Nephron (organoid): Measurements from ENCODE around the gene TANK.
"Not testable (repeated sequence)": the region's sequence is repeated elsewhere in the genome, so short reads cannot be mapped to it uniquely, and the experiment has no call there.

Source experiments
- H3K27ac Mint-ChIP-seq, 3 experiments: 2 replicates each; pipeline ENCODE4 v1.8.0; 2020; ENCODE audit warnings: mixed read lengths in 3 of 3, mild to moderate bottlenecking in 2 of 3, moderate library complexity in 1 of 3
- H3K27me3 Mint-ChIP-seq: 2 replicates; pipeline ENCODE4 v1.8.0; 2021; ENCODE audit warnings: low read depth, mild to moderate bottlenecking, moderate library complexity, mixed read lengths
- H3K36me3 Mint-ChIP-seq: 2 replicates; pipeline ENCODE4 v1.8.0; 2020; ENCODE audit warnings: low read depth, mixed read lengths
- H3K4me1 Mint-ChIP-seq: 2 replicates; pipeline ENCODE4 v1.8.0; 2020; ENCODE audit warnings: mixed read lengths
- H3K4me3 Mint-ChIP-seq, 3 experiments: 2 replicates each; pipeline ENCODE4 v1.8.0; 2020; ENCODE audit warnings: mild to moderate bottlenecking in 3 of 3, mixed read lengths in 3 of 3, moderate library complexity in 2 of 3
- H3K9me3 Mint-ChIP-seq: 2 replicates; pipeline ENCODE4 v1.8.0; 2020; ENCODE audit warnings: mixed read lengths
- TF ChIP-seq, protein P1 (sequence below), 3 experiments: fragments of 200-600 bp; sonication (generic); IDR thresholded peaks; one replicate each; pipeline ENCODE4 v1.5.0; 2021; ENCODE audit warnings: antibody characterized with exemption in 3 of 3; ENCODE audit not compliant: unreplicated experiment in 3 of 3

Gene TANK

GRCh38 chr2:161239326-161240109, 79.3 kb downstream of the TANK start:
- peaks cover 46% of the 10 kb centered on the region for H3K27me3 Mint-ChIP-seq
- H3K9me3 Mint-ChIP-seq = no peaks in the 10 kb centered on the region
- no peaks in the 10 kb centered on the region for H3K36me3 Mint-ChIP-seq
- TF ChIP-seq, protein P1, sequence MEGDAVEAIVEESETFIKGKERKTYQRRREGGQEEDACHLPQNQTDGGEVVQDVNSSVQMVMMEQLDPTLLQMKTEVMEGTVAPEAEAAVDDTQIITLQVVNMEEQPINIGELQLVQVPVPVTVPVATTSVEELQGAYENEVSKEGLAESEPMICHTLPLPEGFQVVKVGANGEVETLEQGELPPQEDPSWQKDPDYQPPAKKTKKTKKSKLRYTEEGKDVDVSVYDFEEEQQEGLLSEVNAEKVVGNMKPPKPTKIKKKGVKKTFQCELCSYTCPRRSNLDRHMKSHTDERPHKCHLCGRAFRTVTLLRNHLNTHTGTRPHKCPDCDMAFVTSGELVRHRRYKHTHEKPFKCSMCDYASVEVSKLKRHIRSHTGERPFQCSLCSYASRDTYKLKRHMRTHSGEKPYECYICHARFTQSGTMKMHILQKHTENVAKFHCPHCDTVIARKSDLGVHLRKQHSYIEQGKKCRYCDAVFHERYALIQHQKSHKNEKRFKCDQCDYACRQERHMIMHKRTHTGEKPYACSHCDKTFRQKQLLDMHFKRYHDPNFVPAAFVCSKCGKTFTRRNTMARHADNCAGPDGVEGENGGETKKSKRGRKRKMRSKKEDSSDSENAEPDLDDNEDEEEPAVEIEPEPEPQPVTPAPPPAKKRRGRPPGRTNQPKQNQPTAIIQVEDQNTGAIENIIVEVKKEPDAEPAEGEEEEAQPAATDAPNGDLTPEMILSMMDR (IDR thresholded peaks at IDR 0.05; ENCODE audit: unreplicated experiment in 3 of 3) = no peak
- H3K27ac Mint-ChIP-seq = peak overlapping the region in 2 of 3 experiments; percentile 22 to 44
- H3K4me1 Mint-ChIP-seq = peaks cover 21% of the 10 kb centered on the region
- peak overlapping the region; percentile 70 to 78 (median 73) for H3K4me3 Mint-ChIP-seq

- H3K4me1 Mint-ChIP-seq = peaks cover 37% of the 10 kb centered on the region
- no peaks in the 10 kb centered on the region for H3K9me3 Mint-ChIP-seq
- H3K36me3 Mint-ChIP-seq = no peaks in the 10 kb centered on the region
- no peak overlapping the region for H3K27ac Mint-ChIP-seq
- H3K4me3 Mint-ChIP-seq = no peak overlapping the region
- H3K27me3 Mint-ChIP-seq = peaks cover 59% of the 10 kb centered on the region
- TF ChIP-seq, protein P1 (IDR thresholded peaks at IDR 0.05; ENCODE audit: unreplicated experiment in 3 of 3) = no peak
Measured at GRCh38 chr2:161241894-161242293, 81.7 kb downstream of the TANK start.

DNA sequence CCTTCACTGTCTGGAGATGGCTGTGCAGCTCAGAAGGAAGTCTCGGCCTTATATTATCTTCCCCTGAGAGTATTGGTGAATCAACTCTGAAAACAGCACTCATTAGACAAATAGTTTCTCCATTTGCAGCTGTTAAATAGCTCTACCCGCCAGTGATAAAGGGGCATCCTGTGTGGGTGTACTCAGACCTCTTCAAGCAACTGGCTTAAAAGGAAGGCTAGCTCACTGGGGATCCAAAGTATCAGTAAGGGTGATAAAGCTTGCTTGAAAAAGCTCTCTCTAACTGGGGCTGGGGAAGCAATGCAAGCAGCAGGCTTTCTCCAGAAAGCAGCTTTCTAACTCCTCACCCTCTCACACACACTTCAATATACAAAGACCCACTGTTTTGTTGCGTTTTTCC, 83.1 kb downstream of the TANK start:
- no peaks in the 10 kb centered on the region for H3K36me3 Mint-ChIP-seq
- peak overlapping the region in 2 of 3 experiments; percentile 25 to 41 for H3K27ac Mint-ChIP-seq
- no peak overlapping the region for H3K4me3 Mint-ChIP-seq
- TF ChIP-seq, protein P1 (IDR thresholded peaks at IDR 0.05; ENCODE audit: unreplicated experiment in 3 of 3) = no peak
- H3K9me3 Mint-ChIP-seq = no peaks in the 10 kb centered on the region
- H3K4me1 Mint-ChIP-seq = peaks cover 33% of the 10 kb centered on the region
- H3K27me3 Mint-ChIP-seq = peaks cover 60% of the 10 kb centered on the region

GRCh38 chr2:161243905-161244304, 83.7 kb downstream of the TANK start:
- Mint-ChIP-seq H3K36me3 (no peaks in the 10 kb centered on the region), H3K4me1 (peaks cover 32% of the 10 kb centered on the region), H3K27ac (peak overlapping the region; percentile 72 to 86 (median 82)), H3K9me3 (no peaks in the 10 kb centered on the region), H3K27me3 (peaks cover 58% of the 10 kb centered on the region), H3K4me3 (peak overlapping the region; percentile 35 to 83 (median 81))
- TF ChIP-seq, protein P1 (IDR thresholded peaks at IDR 0.05; ENCODE audit: unreplicated experiment in 3 of 3) = no peak

DNA sequence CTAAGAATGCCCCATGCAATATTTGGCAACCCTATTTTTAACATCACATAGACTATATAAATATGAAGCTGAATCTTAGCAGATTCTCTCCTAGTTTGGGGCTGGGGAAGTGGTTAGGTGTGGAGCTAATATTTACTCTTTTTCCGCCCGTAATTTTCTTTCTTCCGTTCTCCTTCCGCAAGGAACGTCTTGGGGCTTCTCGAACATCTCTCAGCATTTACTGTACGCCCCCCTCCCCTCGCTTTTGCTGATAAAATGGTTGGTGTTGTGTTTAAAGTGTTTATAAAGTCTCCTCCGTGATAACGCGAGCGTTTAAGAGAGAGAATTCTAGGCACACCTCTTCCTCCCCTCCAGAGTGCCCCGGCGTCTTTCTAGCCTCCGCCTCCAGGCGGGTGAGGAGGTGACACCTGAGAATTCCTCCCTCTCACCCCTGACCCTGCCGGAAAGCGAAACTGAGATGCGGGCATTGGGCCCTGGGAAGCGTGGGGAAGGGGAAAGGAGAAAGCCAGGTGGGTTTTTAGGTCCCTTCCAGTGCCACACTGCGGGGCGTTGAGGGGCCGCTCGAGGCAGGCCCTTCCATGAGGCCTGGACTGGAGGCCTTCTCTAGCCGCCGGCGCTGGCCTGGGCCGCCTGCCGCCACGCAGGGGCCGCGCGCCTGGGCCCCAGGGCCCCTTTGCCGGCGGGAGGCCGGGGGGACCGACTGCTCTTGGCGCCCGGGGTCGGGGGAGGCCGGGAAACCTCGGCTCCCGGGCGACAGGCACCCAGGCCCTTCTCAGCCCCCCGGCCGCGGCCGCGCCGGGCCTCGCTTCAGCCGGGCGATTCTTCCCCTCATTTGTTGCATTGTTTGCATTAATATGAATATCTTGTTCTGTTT, 84.4 kb downstream of the TANK start:
- not testable (repeated sequence) for H3K36me3 Mint-ChIP-seq, H3K9me3 Mint-ChIP-seq
- Mint-ChIP-seq H3K27me3 (peaks cover 64% of the 10 kb centered on the region), H3K27ac (peak overlapping the region; percentile 86 to 95 (median 89)), H3K4me1 (peaks cover 32% of the 10 kb centered on the region), H3K4me3 (peak overlapping the region; percentile 81 to 84 (median 83))

- Mint-ChIP-seq H3K27me3 (peaks cover 69% of the 10 kb centered on the region), H3K27ac (peak overlapping the region; percentile 86 to 95 (median 89)), H3K36me3 (no peaks in the 10 kb centered on the region), H3K4me3 (peak overlapping the region; percentile 79 to 84 (median 83)), H3K9me3 (no peaks in the 10 kb centered on the region), H3K4me1 (peaks cover 32% of the 10 kb centered on the region)
- TF ChIP-seq, protein P1 (IDR thresholded peaks at IDR 0.05; ENCODE audit: unreplicated experiment in 3 of 3) = no peak
Measured at GRCh38 chr2:161245261-161245553, 85.0 kb downstream of the TANK start.
